ENCODE results near the gene SLK. TPM values are rescaled to one million over a fixed set of nuclear protein-coding genes. Genes with fewer than 3 reads are reported as not detected.

Gene SLK
- total and polyA plus RNA-seq, 2 of the 4 experiments (the other 2 are of a cell fraction), result 8.1 to 21.5 TPM

DNA sequence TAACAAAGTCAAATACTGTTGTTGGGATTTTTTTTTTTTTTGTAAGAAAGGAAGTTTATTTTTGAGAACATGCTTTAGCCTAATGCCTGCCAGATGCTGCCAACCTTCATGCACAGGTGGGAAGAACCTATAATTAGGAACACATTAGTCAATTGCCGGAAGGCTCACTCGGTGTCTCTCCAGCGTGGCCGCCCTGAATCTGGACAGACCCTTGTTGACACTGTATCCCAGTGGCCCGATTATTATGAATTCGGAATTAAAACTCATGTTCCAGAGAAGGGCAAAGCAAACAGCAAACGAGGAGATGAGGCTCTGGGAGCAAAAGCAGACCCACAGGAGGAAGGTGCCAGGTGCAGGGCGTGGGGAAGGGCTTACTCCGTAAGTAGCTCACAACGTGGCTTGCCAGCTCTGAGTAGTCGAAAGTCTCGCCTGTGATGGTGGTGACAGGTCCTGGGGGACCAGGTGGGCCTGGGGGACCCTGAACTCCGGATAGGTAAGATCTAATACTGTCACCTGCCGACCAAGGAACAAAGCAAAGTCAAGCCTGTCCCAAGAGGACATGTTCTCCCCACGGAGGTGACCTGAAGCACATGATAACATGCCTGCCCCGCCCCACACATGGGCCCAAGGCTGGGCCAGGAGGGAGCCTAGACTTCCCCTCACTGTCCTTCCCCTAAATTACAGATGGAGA is 70.5 kb downstream of the SLK start:
- no peak overlapping the region for H3K18ac ChIP-seq (ENCODE audit: low read depth, low read length)
- in situ Hi-C loops (cut with MboI; ENCODE audit: low sequenced_read_pairs) (no loop called here), intact Hi-C loops (cut with micrococcal nuclease) (no loop called here), dilution Hi-C loops (cut with HindIII; ENCODE audit: low sequenced_read_pairs, unreplicated experiment) (no loop called here)
- DNase-seq (no peak), ATAC-seq (ENCODE audit: low read depth) (no peak)
- BruUV-seq (replicated peaks), result no TSS peak
- no peak overlapping the region for H2BK120ac ChIP-seq (ENCODE audit: low read depth, low read length)
- H4K20me1 ChIP-seq (ENCODE audit: insufficient read depth, low read length), result no peaks in the 10 kb centered on the region
- H2AK9ac ChIP-seq (replicated peaks; ENCODE audit: low read depth, low read length, poor library complexity), result no peak overlapping the region
- H3K4me2 ChIP-seq (ENCODE audit: low read depth, low read length), result no peak overlapping the region
- no peak overlapping the region for H3K9ac ChIP-seq (ENCODE audit: low read depth, low read length)
- ChIA-PET POLR2A (ENCODE audit: unreplicated experiment) (no interaction called here), CTCF (interaction anchor here (0.7 kb wide), 1 partner anchor 269 kb away, joined by 3 read pairs; no protein-coding TSS in a partner anchor)
- H2BK5ac ChIP-seq (ENCODE audit: low read depth, low read length, poor library complexity, severe bottlenecking), result no peak overlapping the region
- no peak overlapping the region for H4K91ac ChIP-seq (ENCODE audit: insufficient read depth, low read depth, low read length)
- H3K9me3 ChIP-seq (ENCODE audit: control insufficient read depth, insufficient read depth, low read length), result no peaks in the 10 kb centered on the region
- no peak overlapping the region for H4K8ac ChIP-seq (ENCODE audit: low read depth in 2 of 2, low read length in 2 of 2)
- no peak overlapping the region for H3K4ac ChIP-seq (ENCODE audit: low read depth, low read length)
- H2AK5ac ChIP-seq (ENCODE audit: low read depth, low read length), result no peak overlapping the region
- TF ChIP-seq FOS (IDR thresholded peaks at IDR 0.05; ENCODE audit: low read depth, low read length), result no peak
- no peak for TF ChIP-seq MAFK (IDR thresholded peaks at IDR 0.05; ENCODE audit: low read depth, low read length)
- TF ChIP-seq, protein P1, sequence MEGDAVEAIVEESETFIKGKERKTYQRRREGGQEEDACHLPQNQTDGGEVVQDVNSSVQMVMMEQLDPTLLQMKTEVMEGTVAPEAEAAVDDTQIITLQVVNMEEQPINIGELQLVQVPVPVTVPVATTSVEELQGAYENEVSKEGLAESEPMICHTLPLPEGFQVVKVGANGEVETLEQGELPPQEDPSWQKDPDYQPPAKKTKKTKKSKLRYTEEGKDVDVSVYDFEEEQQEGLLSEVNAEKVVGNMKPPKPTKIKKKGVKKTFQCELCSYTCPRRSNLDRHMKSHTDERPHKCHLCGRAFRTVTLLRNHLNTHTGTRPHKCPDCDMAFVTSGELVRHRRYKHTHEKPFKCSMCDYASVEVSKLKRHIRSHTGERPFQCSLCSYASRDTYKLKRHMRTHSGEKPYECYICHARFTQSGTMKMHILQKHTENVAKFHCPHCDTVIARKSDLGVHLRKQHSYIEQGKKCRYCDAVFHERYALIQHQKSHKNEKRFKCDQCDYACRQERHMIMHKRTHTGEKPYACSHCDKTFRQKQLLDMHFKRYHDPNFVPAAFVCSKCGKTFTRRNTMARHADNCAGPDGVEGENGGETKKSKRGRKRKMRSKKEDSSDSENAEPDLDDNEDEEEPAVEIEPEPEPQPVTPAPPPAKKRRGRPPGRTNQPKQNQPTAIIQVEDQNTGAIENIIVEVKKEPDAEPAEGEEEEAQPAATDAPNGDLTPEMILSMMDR (conservative IDR thresholded peaks at IDR 0.05; ENCODE audit: low read depth, low read length), result no peak
- TF ChIP-seq, protein P2, sequence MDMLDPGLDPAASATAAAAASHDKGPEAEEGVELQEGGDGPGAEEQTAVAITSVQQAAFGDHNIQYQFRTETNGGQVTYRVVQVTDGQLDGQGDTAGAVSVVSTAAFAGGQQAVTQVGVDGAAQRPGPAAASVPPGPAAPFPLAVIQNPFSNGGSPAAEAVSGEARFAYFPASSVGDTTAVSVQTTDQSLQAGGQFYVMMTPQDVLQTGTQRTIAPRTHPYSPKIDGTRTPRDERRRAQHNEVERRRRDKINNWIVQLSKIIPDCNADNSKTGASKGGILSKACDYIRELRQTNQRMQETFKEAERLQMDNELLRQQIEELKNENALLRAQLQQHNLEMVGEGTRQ (IDR thresholded peaks at IDR 0.05; ENCODE audit: low read depth, low read length), result no peak
- TF ChIP-seq RAD21 (IDR thresholded peaks at IDR 0.05; ENCODE audit: low read length), result no peak
- no peak for TF ChIP-seq RCOR1 (IDR thresholded peaks at IDR 0.05; ENCODE audit: insufficient replicate concordance, low read length)
- TF ChIP-seq, protein P3, sequence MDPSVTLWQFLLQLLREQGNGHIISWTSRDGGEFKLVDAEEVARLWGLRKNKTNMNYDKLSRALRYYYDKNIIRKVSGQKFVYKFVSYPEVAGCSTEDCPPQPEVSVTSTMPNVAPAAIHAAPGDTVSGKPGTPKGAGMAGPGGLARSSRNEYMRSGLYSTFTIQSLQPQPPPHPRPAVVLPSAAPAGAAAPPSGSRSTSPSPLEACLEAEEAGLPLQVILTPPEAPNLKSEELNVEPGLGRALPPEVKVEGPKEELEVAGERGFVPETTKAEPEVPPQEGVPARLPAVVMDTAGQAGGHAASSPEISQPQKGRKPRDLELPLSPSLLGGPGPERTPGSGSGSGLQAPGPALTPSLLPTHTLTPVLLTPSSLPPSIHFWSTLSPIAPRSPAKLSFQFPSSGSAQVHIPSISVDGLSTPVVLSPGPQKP (IDR thresholded peaks at IDR 0.05; ENCODE audit: borderline replicate concordance, low read depth, low read length), result no peak
- TF ChIP-seq BHLHE40 (IDR thresholded peaks at IDR 0.05; ENCODE audit: low read depth, low read length), result no peak
- no peak overlapping the region for H4K5ac ChIP-seq (ENCODE audit: low read depth, low read length)
- H2BK20ac ChIP-seq (ENCODE audit: low read depth, low read length), result no peak overlapping the region
- no peak overlapping the region for H2AFZ ChIP-seq (replicated peaks; ENCODE audit: low read length, poor library complexity)
- WGBS, 2 experiments (ENCODE audit: extremely low coverage in 2 of 2, insufficient read length in 1 of 2), result 82% methylated on average over 11 of the region's 16 CpGs; no CpG with 5 or more reads in 1 of the 2 experiments
- no peak overlapping the region for H3K14ac ChIP-seq (replicated peaks; ENCODE audit: low read depth, low read length)
- no peak overlapping the region for H3K27ac ChIP-seq (ENCODE audit: insufficient read depth, low read length)
- peaks cover 16% of the 10 kb centered on the region; the same call in 1 of the 2 replicates for H3K9me1 ChIP-seq (ENCODE audit: insufficient read depth, low read length)
- H3K4me3 ChIP-seq (ENCODE audit: insufficient read depth, low read depth, low read length), result no peak overlapping the region
- no peaks in the 10 kb centered on the region for H3K27me3 ChIP-seq (ENCODE audit: control insufficient read depth, insufficient read depth, low read length)
- H3K79me1 ChIP-seq (ENCODE audit: low read depth in 1 of 2, low read length in 2 of 2), result no peaks in the 10 kb centered on the region
- H3K23ac ChIP-seq (ENCODE audit: low read depth, low read length), result no peak overlapping the region
- no peak overlapping the region for H3K56ac ChIP-seq (ENCODE audit: extremely low read depth, insufficient read depth, low read length)
- peaks cover 3% of the 10 kb centered on the region; the same call in 1 of the 2 replicates for H3K36me3 ChIP-seq (ENCODE audit: control insufficient read depth, insufficient read depth, low read length)
- H2BK15ac ChIP-seq (ENCODE audit: low read depth, low read length), result no peak overlapping the region
- no peaks in the 10 kb centered on the region for H3K4me1 ChIP-seq (ENCODE audit: control insufficient read depth, insufficient read depth, low read length)

All from IMR-90 (cell line).